ENCODE measurements around the gene DLD.

Gene DLD

DNA sequence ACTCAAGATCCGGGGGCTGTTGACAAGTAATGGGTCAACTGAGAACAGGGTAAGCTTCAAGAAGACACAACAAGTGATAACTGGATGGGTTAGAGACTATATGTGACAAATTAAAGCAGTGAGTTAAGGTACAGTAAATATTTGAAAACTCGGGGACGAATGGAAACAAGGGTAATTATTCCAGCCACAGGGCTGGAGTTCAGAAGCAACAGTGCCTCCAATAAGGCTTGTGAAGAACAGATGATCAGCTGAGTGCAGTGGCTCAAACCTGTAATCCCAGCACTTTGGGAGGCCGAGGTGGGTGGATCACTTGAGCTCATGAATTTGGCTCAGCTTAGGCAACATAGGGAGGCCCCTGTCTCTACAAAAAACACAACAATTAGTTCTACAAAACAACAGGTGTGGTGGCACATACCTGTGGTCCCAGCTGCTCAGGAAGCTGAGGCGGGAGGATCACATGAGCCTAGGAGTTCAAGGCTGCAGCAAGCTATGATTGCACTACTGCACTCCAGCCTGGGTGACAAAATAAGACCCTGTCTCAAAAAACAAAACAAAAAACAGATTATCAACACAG lies 20.5 kb upstream of the DLD start:
- in situ Hi-C loops (cut with HindIII; ENCODE audit: low pct_ligation_motif_present, low sequenced_read_pairs): no loop called here
- Histone ChIP-seq H3K27me3 (replicated peaks) (peaks cover 3% of the 10 kb centered on the region), H3K36me3 (replicated peaks) (no peaks in the 10 kb centered on the region), H3K4me3 (ENCODE audit: low read depth, low read length) (no peak overlapping the region), H3K27ac (no peak overlapping the region)
- TF ChIP-seq, protein P1, sequence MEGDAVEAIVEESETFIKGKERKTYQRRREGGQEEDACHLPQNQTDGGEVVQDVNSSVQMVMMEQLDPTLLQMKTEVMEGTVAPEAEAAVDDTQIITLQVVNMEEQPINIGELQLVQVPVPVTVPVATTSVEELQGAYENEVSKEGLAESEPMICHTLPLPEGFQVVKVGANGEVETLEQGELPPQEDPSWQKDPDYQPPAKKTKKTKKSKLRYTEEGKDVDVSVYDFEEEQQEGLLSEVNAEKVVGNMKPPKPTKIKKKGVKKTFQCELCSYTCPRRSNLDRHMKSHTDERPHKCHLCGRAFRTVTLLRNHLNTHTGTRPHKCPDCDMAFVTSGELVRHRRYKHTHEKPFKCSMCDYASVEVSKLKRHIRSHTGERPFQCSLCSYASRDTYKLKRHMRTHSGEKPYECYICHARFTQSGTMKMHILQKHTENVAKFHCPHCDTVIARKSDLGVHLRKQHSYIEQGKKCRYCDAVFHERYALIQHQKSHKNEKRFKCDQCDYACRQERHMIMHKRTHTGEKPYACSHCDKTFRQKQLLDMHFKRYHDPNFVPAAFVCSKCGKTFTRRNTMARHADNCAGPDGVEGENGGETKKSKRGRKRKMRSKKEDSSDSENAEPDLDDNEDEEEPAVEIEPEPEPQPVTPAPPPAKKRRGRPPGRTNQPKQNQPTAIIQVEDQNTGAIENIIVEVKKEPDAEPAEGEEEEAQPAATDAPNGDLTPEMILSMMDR (IDR thresholded peaks at IDR 0.05; ENCODE audit: low read depth, low read length, missing control alignments): no peak
- DNase-seq: no peak

DNA sequence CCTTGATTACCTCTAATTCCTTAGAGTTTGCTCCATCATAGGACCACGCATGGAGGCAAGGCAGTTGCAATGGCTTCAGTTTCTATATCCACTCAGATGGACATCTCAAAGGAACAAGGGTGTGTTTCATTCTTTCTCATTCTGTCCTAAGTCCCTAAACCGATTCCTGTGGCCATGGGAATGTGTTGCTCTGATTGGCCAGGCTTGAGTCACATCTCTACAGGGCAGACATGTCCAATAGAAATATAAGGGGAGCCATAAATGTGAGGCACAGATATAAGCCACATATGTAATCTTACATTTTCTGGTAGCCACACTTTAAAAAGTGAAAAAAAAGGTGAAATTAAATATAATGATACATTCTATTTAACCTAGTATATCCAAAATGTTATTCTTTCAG lies 16.9 kb upstream of the DLD start:
- TF ChIP-seq, protein P1 (IDR thresholded peaks at IDR 0.05; ENCODE audit: low read depth, low read length, missing control alignments): no peak
- H3K27me3 ChIP-seq (replicated peaks): peaks cover 3% of the 10 kb centered on the region
- in situ Hi-C loops (cut with HindIII; ENCODE audit: low pct_ligation_motif_present, low sequenced_read_pairs): no loop called here
- H3K27ac ChIP-seq: no peak overlapping the region
- no peaks in the 10 kb centered on the region for H3K36me3 ChIP-seq (replicated peaks)
- no peak overlapping the region for H3K4me3 ChIP-seq (ENCODE audit: low read depth, low read length)
- DNase-seq: no peak

DNA sequence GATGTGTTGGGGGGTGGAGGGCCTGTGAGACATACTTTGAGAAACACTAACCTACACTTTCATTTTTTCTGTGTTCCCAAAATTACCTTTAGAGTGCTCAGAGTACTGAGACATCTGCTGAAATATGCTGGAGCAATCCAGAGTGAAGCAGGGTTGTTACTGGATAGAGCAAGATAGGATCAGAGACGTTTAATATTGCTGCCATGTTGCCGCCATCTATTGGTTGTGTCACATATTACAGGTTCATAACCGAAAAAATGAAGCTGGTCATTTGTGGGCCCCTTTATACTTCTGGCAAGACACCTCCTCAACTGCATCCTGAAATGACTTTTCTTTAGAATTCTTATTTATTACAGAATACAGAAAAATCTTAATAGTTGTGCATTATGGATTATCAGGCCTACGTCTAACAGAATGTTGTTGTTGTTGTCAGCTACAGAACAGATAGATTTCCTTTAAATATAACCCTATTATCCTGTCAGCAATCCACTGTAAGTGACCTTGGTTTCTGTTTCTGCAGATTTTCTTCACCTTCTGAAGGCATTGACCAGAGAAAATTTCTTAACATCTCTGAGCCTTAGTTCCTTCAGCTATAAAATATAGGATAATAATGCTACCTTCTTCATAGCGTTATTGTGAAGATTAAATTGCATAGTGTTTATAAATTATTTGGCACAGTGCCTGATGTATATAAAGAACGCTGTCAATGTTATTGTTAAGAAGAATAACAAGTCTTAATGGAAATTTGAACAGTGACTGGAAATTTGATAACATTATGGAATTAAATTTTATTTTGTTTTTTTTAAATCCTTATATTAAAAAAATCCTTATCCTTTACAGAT lies 16.2 kb upstream of the DLD start:
- Histone ChIP-seq H3K4me3 (ENCODE audit: low read depth, low read length) (no peak overlapping the region), H3K27me3 (replicated peaks) (peaks cover 3% of the 10 kb centered on the region), H3K27ac (no peak overlapping the region), H3K36me3 (replicated peaks) (no peaks in the 10 kb centered on the region)
- TF ChIP-seq, protein P1 (IDR thresholded peaks at IDR 0.05; ENCODE audit: low read depth, low read length, missing control alignments): peak; percentile 73
- peak; percentile 70 for DNase-seq
- in situ Hi-C loops (cut with HindIII; ENCODE audit: low pct_ligation_motif_present, low sequenced_read_pairs): no loop called here

DNA sequence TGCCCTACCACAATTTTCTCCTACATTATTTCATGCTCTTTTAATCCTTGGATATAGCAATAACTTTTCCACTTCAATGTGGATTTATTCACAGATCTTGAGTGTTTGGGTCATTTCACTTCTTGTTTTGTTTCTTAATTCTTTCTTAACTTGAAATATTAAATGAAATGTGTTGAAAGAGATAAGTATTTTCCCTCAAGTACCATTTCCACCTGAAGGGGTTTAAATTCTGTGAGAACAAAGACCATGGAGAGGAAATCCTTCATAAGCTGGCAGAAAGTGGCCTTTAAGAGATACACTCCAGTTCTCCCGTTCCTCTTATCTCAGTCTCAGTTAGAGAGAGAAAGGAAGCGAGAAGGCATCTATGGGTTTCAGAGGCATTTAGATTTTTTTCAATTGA lies 14.1 kb upstream of the DLD start:
- in situ Hi-C loops (cut with HindIII; ENCODE audit: low pct_ligation_motif_present, low sequenced_read_pairs): no loop called here

DNA sequence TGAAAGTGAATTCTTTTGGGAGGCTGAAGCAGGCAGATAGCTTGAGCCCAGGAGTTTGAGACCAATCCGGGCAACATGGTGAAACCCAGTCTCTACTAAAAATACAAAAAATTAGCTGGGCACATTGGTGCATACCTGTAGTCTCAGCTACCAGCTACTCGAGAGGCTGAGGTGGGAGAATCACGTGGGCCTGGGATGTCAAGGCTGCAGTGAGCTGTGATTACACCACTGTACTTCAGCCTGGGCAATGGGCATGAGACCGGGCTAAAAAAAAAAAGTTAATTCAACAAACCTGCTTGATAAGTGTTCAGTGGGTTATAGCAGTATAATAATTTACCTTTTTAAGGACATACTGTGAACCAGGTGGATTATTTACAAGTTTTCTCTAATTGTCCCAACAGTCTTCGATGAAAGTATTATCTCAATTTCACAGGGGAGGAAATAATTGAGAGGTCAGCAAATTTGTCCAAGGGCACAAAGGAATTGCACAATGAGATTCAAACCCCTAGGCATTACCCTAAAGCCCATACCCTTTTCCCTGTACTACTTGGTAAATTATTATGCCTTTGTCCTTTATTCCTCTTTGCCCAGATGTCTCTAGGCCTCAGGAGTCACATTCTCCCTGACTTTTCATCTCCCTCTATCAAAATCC lies 13.1 kb upstream of the DLD start:
- no peaks in the 10 kb centered on the region for H3K36me3 ChIP-seq (replicated peaks)
- DNase-seq: no peak
- no peak overlapping the region for H3K4me3 ChIP-seq (ENCODE audit: low read depth, low read length)
- in situ Hi-C loops (cut with HindIII; ENCODE audit: low pct_ligation_motif_present, low sequenced_read_pairs): no loop called here
- TF ChIP-seq, protein P1 (IDR thresholded peaks at IDR 0.05; ENCODE audit: low read depth, low read length, missing control alignments): no peak
- no peak overlapping the region for H3K27ac ChIP-seq
- H3K27me3 ChIP-seq (replicated peaks): no peaks in the 10 kb centered on the region

More for the DNA sequence above, 14.1 kb upstream of the DLD start:
- TF ChIP-seq, protein P1 (IDR thresholded peaks at IDR 0.05; ENCODE audit: low read depth, low read length, missing control alignments): no peak
- no peaks in the 10 kb centered on the region for H3K36me3 ChIP-seq (replicated peaks)
- H3K27ac ChIP-seq: no peak overlapping the region
- H3K4me3 ChIP-seq (ENCODE audit: low read depth, low read length): no peak overlapping the region
- no peaks in the 10 kb centered on the region for H3K27me3 ChIP-seq (replicated peaks)
- DNase-seq: no peak

Measured in brain microvascular endothelial cell (primary cell).